Retina (tissue), 1 donor: ENCODE measurements around the gene PTPRK.
"Not testable (repeated sequence)": the region's sequence is repeated elsewhere in the genome, so short reads cannot be mapped to it uniquely, and the experiment has no call there.

Source experiments
- DNase-seq: peaks from one replicate; pipeline ENCODE4 v3.0.0-alpha.2; 2016

Gene PTPRK

GRCh38 chr6:127990074-127990473 is 530.3 kb downstream of the PTPRK start:
- no peak for DNase-seq

- no peak for DNase-seq
These were observed 539.4 kb downstream of the PTPRK start for GRCh38 chr6:127980996-127981395.

GRCh38 chr6:127978185-127978584 is 542.2 kb downstream of the PTPRK start:
- not testable (repeated sequence) for DNase-seq

- DNase-seq = no peak
These were observed 543.6 kb downstream of the PTPRK start for GRCh38 chr6:127976796-127977195.

- no peak for DNase-seq
These were observed 544.3 kb downstream of the PTPRK start for GRCh38 chr6:127976111-127976510.

- no peak for DNase-seq
These were observed 547.6 kb downstream of the PTPRK start for GRCh38 chr6:127972815-127973214.

- DNase-seq = no peak
These were observed 548.4 kb downstream of the PTPRK start for GRCh38 chr6:127971945-127972391.

- no peak for DNase-seq
These were observed 549.0 kb downstream of the PTPRK start for GRCh38 chr6:127971386-127971785.

GRCh38 chr6:127969701-127970100 is 550.7 kb downstream of the PTPRK start:
- no peak for DNase-seq

GRCh38 chr6:127968394-127968793 is 552.0 kb downstream of the PTPRK start:
- no peak for DNase-seq

GRCh38 chr6:127967708-127968107 is 552.7 kb downstream of the PTPRK start:
- no peak for DNase-seq

GRCh38 chr6:127966616-127967015 is 553.8 kb downstream of the PTPRK start:
- DNase-seq = no peak

- no peak for DNase-seq
These were observed 556.9 kb downstream of the PTPRK start for GRCh38 chr6:127963495-127963894.

- no peak for DNase-seq
These were observed 560.5 kb downstream of the PTPRK start for GRCh38 chr6:127959869-127960268.

- DNase-seq = no peak
These were observed 563.4 kb downstream of the PTPRK start for GRCh38 chr6:127956956-127957355.

GRCh38 chr6:127956260-127956888 is 564.0 kb downstream of the PTPRK start:
- no peak for DNase-seq

- no peak for DNase-seq
These were observed 566.3 kb downstream of the PTPRK start for GRCh38 chr6:127954082-127954481.

GRCh38 chr6:127952831-127953230 is 567.6 kb downstream of the PTPRK start:
- DNase-seq = no peak

GRCh38 chr6:127952176-127952575 is 568.2 kb downstream of the PTPRK start:
- DNase-seq = no peak

GRCh38 chr6:127951172-127951917 is 569.1 kb downstream of the PTPRK start:
- DNase-seq = no peak

- no peak for DNase-seq
These were observed 569.7 kb downstream of the PTPRK start for GRCh38 chr6:127950566-127951145.

- DNase-seq = no peak
These were observed 571.1 kb downstream of the PTPRK start for GRCh38 chr6:127949251-127949650.

- DNase-seq = no peak
These were observed 574.0 kb downstream of the PTPRK start for GRCh38 chr6:127946388-127946787.

GRCh38 chr6:127945434-127946097 is 574.8 kb downstream of the PTPRK start:
- DNase-seq = no peak
